ENCODE results near the gene SLC4A5.

The SLC4A5 gene

DNA sequence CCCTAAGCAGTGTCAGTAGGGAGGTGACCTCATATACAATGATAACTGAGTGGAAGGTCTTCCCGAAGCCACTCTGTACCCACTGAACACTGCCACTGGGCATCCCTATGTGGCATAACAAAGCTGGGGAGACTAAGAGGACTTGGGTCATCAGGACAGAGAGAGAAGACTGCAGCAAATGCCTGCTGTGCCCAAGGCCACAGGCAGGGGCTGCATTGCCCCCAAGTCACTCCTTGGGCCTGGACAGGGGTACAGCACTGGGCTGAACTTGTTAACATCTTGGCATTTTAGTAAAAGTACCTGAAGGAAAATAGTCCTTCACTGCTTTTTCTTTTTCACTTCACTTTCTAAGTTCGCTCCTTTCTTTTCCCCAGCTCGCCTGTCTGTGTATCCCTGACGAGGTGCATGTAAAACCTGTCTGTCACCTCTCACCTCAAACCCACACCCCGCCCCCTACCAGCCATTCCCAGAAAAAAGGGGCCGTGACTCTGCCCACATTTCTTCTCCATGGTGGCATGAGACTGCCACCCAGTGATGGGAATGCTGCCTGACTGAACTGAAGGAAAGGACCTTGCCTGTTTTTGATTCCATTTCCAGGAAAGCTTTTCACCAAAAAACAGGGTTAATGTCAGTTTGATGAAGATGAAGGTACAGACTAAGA is 81.9 kb downstream of the SLC4A5 start:
- Histone ChIP-seq H3K36me3 (replicated peaks) (no peaks in the 10 kb centered on the region), H3K4me3 (no peak overlapping the region), H3K9me3 (no peaks in the 10 kb centered on the region), H3K4me1 (no peaks in the 10 kb centered on the region), H3K27me3 (ENCODE audit: low read depth) (no peaks in the 10 kb centered on the region)
- peak in 1 of 2 experiments; percentile 50 for DNase-seq (ENCODE audit: low spot score in 2 of 2)
- in situ Hi-C loops (cut with MboI; ENCODE audit: low sequenced_read_pairs), result no loop called here

- no peaks in the 10 kb centered on the region for H3K36me3 ChIP-seq (replicated peaks)
- no peaks in the 10 kb centered on the region for H3K4me1 ChIP-seq
- H3K4me3 ChIP-seq, result no peak overlapping the region
- no peaks in the 10 kb centered on the region for H3K9me3 ChIP-seq
- DNase-seq (ENCODE audit: low spot score in 2 of 2), result no peak
- in situ Hi-C loops (cut with MboI; ENCODE audit: low sequenced_read_pairs), result no loop called here
- no peaks in the 10 kb centered on the region for H3K27me3 ChIP-seq (ENCODE audit: low read depth)
These were observed 82.7 kb downstream of the SLC4A5 start for GRCh38 chr2:74260495-74260894.

DNA sequence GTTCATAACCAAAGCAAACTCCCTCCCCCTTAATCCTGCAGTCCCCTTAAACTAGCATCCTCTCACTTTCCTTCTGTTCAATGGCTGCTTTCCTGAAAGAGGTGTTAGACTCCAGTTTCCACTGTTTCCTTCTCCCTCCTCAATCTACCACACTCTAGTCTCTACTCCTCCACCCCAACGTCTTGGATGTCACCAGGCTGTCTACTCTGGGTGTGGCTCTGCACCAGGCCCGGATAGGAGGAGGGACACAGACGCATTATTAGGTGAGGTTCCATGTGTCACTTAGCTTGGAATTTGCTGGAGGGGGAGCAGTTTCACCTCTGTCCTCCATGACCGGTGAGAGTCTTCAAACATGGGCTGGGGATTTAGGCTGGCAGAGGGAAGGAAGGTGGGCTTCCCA is 83.5 kb downstream of the SLC4A5 start:
- no peak for DNase-seq (ENCODE audit: low spot score in 2 of 2)
- Histone ChIP-seq H3K36me3 (replicated peaks) (no peaks in the 10 kb centered on the region), H3K4me3 (no peak overlapping the region), H3K9me3 (no peaks in the 10 kb centered on the region), H3K27me3 (ENCODE audit: low read depth) (no peaks in the 10 kb centered on the region), H3K4me1 (no peaks in the 10 kb centered on the region)
- in situ Hi-C loops (cut with MboI; ENCODE audit: low sequenced_read_pairs), result no loop called here

DNA sequence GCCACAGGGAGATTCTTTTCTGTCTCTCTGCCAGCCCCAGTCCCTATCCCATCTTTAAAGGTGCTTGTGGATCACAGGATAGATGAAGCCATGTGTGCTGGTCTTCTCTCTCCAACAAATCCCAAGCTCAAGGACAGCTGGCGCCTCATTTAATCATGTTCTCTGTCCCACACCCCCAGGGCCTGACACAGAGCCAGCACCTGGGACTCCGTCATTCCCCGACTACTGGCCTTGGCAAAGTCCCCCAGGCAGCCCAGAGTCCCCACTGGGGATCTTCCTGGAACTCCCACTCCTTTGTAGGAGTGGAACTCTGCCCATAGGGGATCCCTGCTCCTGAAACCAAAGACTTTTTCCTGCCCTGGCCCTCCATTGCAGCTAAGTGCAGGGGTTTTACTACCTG is 84.0 kb downstream of the SLC4A5 start:
- H3K27me3 ChIP-seq (ENCODE audit: low read depth), result no peaks in the 10 kb centered on the region
- no peaks in the 10 kb centered on the region for H3K4me1 ChIP-seq
- in situ Hi-C loops (cut with MboI; ENCODE audit: low sequenced_read_pairs), result no loop called here
- no peaks in the 10 kb centered on the region for H3K9me3 ChIP-seq
- H3K36me3 ChIP-seq (replicated peaks), result no peaks in the 10 kb centered on the region
- no peak for DNase-seq (ENCODE audit: low spot score in 2 of 2)
- no peak overlapping the region for H3K4me3 ChIP-seq

DNA sequence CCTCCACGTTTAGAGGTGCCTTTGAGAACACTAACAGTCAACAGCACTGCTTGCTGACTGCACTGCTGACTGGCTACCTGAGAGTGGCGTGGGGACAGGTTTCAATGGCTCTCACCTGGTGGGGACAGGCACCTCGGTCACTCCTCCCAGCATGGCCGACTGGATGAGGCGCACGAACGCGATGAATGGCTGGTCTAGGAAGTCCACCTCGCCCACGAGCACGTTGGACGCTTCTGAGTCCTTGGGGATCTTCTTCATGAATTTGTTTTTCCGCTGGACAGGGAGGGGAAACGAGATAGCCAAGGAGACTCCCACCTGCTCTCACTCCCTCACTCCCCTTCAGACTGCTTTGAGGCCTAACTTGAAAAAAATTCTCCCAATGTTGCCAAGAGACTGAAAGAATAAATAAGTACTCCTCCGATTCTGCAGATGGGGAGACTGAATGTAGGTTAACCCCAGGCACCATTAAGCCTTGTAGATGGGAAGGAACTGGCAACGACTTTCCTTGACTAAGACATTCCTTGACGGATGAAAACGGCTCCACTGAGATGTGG is 87.5 kb downstream of the SLC4A5 start:
- no peaks in the 10 kb centered on the region for H3K27me3 ChIP-seq (ENCODE audit: low read depth)
- no peak overlapping the region for H3K4me3 ChIP-seq
- no peak for DNase-seq (ENCODE audit: low spot score in 2 of 2)
- in situ Hi-C loops (cut with MboI; ENCODE audit: low sequenced_read_pairs), result no loop called here
- no peaks in the 10 kb centered on the region for H3K4me1 ChIP-seq
- no peaks in the 10 kb centered on the region for H3K36me3 ChIP-seq (replicated peaks)
- H3K9me3 ChIP-seq, result no peaks in the 10 kb centered on the region

DNA sequence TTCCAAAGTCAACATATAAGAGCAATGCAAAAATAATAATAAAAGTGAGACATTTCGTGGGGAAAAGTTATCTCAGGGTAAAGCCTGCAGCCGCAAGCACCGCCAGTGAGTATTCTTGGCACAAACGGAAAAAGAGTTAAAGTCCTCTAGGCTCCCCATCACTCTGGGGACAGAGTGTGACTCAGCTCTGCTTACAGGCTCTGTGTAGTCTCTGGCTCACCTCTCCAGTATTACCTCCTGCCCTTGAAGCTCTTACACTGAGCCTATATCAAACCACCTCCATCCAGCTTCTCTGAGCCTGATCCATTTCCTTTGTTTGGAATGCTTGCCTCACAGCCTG is 89.3 kb downstream of the SLC4A5 start:
- Histone ChIP-seq H3K36me3 (replicated peaks) (no peaks in the 10 kb centered on the region), H3K9me3 (no peaks in the 10 kb centered on the region), H3K4me3 (no peak overlapping the region), H3K4me1 (no peaks in the 10 kb centered on the region), H3K27me3 (ENCODE audit: low read depth) (no peaks in the 10 kb centered on the region)
- no peak for DNase-seq (ENCODE audit: low spot score in 2 of 2)
- in situ Hi-C loops (cut with MboI; ENCODE audit: low sequenced_read_pairs), result loop anchor here (5.0 kb wide), 1 partner anchor 83 kb away; no protein-coding TSS in a partner anchor

DNA sequence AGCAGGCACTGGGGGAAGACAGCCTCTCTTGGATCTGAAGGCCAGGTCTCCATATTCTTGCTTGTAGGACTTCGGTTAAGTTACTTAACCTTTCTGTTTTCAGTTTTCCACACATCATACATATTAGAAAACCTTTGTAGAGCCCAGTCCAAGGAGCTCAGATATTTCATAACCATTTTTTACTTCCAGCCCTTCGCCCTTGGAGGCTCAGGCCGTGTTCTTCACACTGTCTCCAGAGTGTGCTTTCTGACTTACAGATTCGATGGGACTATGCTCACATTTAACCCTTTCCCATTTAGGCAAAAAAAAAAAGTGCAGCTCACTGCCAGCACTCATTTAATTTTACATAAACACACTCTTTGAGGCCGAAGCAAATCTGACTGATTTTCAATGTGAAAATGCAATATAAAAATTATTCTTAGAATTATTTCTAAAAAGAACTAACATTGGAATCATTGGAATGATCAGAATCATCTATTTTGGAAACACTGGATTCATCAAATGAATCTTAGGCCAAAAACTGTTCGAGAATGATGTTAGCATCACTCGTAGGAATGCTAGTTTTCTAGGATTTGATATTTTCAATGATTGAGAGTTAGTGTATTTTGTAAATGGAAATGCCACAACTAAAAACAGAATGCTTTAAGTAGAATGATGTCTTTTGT is 89.8 kb downstream of the SLC4A5 start:
- H3K4me1 ChIP-seq, result no peaks in the 10 kb centered on the region
- no peak for DNase-seq (ENCODE audit: low spot score in 2 of 2)
- H3K4me3 ChIP-seq, result no peak overlapping the region
- H3K36me3 ChIP-seq (replicated peaks), result no peaks in the 10 kb centered on the region
- H3K27me3 ChIP-seq (ENCODE audit: low read depth), result no peaks in the 10 kb centered on the region
- no peaks in the 10 kb centered on the region for H3K9me3 ChIP-seq
- in situ Hi-C loops (cut with MboI; ENCODE audit: low sequenced_read_pairs), result loop anchor here (5.0 kb wide), 1 partner anchor 84 kb away; no protein-coding TSS in a partner anchor

DNA sequence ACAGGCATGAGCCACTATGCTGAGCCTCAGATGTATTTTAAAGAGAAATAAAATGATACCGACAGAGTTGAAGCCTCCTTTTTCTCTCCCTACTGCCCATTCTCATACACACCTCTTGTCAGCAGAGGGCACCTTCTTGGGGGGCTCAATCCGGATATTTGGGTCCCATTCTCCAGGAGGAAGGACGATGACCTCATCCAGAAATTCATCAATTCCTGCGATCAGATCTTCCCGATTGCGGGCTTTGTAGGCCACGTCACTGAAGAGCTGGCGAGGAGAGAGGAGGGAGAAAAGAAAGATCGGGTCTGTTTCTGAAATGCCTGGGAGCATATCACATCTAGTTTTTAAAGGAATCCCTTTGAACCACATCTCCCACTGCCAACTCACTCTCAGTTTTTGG is 90.4 kb downstream of the SLC4A5 start:
- H3K4me3 ChIP-seq, result no peak overlapping the region
- DNase-seq (ENCODE audit: low spot score in 2 of 2), result no peak
- H3K4me1 ChIP-seq, result no peaks in the 10 kb centered on the region
- H3K9me3 ChIP-seq, result no peaks in the 10 kb centered on the region
- in situ Hi-C loops (cut with MboI; ENCODE audit: low sequenced_read_pairs), result loop anchor here (5.0 kb wide), 1 partner anchor 84 kb away; no protein-coding TSS in a partner anchor
- H3K27me3 ChIP-seq (ENCODE audit: low read depth), result no peaks in the 10 kb centered on the region
- H3K36me3 ChIP-seq (replicated peaks), result no peaks in the 10 kb centered on the region

GRCh38 chr2:74252036-74252435 is 91.2 kb downstream of the SLC4A5 start:
- no peak for DNase-seq (ENCODE audit: low spot score in 2 of 2)
- no peaks in the 10 kb centered on the region for H3K4me1 ChIP-seq
- in situ Hi-C loops (cut with MboI; ENCODE audit: low sequenced_read_pairs), result loop anchor here (5.0 kb wide), 1 partner anchor 85 kb away; no protein-coding TSS in a partner anchor
- H3K9me3 ChIP-seq, result no peaks in the 10 kb centered on the region
- no peaks in the 10 kb centered on the region for H3K36me3 ChIP-seq (replicated peaks)
- H3K4me3 ChIP-seq, result no peak overlapping the region
- H3K27me3 ChIP-seq (ENCODE audit: low read depth), result no peaks in the 10 kb centered on the region

GRCh38 chr2:74250189-74250631 is 93.0 kb downstream of the SLC4A5 start:
- Histone ChIP-seq H3K4me1 (no peaks in the 10 kb centered on the region), H3K27me3 (ENCODE audit: low read depth) (no peaks in the 10 kb centered on the region), H3K4me3 (no peak overlapping the region), H3K9me3 (no peaks in the 10 kb centered on the region), H3K36me3 (replicated peaks) (no peaks in the 10 kb centered on the region)
- in situ Hi-C loops (cut with MboI; ENCODE audit: low sequenced_read_pairs), result loop anchor here (5.0 kb wide), 1 partner anchor 87 kb away; no protein-coding TSS in a partner anchor
- DNase-seq (ENCODE audit: low spot score in 2 of 2), result peak; percentile 48 to 66

GRCh38 chr2:74249406-74250122 is 93.7 kb downstream of the SLC4A5 start:
- DNase-seq (ENCODE audit: low spot score in 2 of 2), result no peak
- Histone ChIP-seq H3K36me3 (replicated peaks) (no peaks in the 10 kb centered on the region), H3K9me3 (no peaks in the 10 kb centered on the region), H3K4me1 (no peaks in the 10 kb centered on the region), H3K27me3 (ENCODE audit: low read depth) (no peaks in the 10 kb centered on the region), H3K4me3 (no peak overlapping the region)
- in situ Hi-C loops (cut with MboI; ENCODE audit: low sequenced_read_pairs), result loop anchor here (5.0 kb wide), 1 partner anchor 88 kb away; no protein-coding TSS in a partner anchor

GRCh38 chr2:74246496-74247195 is 96.6 kb downstream of the SLC4A5 start:
- H3K36me3 ChIP-seq (replicated peaks), result no peaks in the 10 kb centered on the region
- in situ Hi-C loops (cut with MboI; ENCODE audit: low sequenced_read_pairs), result no loop called here
- H3K4me3 ChIP-seq, result no peak overlapping the region
- no peak for DNase-seq (ENCODE audit: low spot score in 2 of 2)
- H3K27me3 ChIP-seq (ENCODE audit: low read depth), result no peaks in the 10 kb centered on the region
- no peaks in the 10 kb centered on the region for H3K4me1 ChIP-seq
- H3K9me3 ChIP-seq, result no peaks in the 10 kb centered on the region

DNA sequence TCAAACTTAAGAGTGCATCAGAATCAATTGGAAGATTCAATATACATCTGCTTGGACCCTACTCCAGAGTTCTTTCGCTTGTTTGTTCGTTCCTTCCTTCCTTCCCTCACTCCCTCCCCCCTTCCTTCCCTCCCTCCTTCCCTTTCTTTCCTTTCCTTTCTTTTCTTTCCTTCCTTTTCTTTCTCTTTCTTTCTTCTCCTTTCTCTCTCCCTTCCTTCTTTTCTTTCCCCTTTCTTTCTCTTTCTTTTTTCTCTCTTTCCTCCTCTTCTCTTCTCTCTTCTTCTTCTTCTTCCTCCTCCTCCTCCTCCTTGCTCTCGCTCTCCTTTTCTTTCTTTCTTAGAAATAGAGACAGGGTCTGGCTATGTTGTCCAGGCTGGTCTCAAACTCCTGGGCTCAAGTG is 98.9 kb downstream of the SLC4A5 start:
- Histone ChIP-seq H3K36me3 (replicated peaks) (no peaks in the 10 kb centered on the region), H3K4me3 (no peak overlapping the region), H3K4me1 (no peaks in the 10 kb centered on the region), H3K9me3 (no peaks in the 10 kb centered on the region), H3K27me3 (ENCODE audit: low read depth) (no peaks in the 10 kb centered on the region)
- in situ Hi-C loops (cut with MboI; ENCODE audit: low sequenced_read_pairs), result no loop called here
- DNase-seq (ENCODE audit: low spot score in 2 of 2), result no peak

Data from HAP-1 (cell line).